ENCODE measurements around the gene GNG4. TPM values are rescaled to one million over a fixed set of nuclear protein-coding genes. Genes with fewer than 3 reads are reported as not detected.

The GNG4 gene
- total RNA-seq, 4 donors from 2014 or later, result 0.42 to 6.3 (median 0.98) TPM; not detected in 1

DNA sequence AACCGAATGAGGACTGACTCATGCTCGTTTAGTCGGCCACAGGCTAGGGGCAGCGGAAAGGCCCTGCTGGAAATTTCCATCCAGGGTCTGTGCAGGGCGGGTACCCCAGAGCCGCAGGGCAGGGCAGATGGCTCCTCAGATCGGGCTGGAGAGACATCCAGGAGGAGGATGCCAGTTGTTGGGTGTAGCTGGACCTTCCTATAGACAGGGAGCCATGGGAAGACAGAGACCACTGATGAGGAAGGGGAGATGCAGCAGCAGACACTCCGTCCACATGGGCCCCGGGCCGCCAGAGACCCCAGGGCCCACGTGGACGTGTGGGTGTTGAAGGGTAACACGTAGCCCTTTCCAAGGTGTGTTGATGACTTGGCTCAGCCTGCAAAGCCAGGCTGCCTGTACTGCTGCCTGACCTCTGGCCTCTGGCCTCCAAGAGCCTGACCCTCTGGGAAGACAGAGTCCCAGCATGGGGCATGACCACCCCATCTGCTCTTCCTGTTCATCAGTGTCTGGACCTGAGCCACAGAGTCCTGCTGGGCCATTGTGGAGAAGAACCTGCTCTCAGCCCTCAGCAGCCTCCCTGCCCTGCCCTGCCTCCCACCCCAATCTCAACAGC, 4.8 kb downstream of the GNG4 start:
- H3K27ac ChIP-seq, result no peak overlapping the region

DNA sequence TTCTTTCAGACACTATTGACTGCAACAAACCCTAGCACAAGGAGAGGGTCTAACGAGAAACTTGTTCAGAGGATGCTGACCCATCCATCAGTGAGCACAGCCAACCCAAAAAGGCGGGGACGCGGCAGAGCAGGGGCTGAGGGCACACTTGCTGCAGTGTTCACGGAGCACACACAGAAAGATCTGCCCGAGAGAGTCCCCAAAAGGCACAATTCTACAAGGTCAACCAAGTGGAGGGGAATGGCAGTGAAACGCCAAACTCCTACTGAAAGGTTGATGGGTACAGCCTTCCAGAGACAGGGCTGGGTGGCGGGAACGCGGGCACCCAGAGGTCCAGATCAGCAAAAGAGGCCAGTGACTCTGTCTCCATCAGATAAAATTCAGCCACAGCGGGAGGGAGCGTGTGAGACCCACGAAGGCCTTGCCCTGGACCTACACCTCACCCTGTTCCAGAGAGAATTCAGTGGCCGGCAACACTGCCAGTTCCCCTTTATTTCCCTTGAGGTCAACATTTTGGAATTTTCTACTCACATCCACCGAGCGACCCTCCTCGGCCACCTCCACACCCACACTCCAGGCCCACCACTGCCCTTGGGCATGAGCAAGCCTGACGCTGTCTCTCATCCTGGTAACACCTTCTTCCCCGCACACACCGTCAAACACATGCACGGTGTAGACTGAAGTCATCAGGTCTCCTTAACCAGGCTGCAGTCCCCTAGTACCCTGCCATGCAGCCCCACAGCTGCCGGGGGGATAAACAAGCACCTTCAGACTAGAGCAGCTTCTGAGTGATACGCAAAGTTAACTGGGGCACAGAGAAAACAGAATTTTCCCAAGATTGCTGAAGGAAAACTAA, 5.5 kb downstream of the GNG4 start:
- Histone ChIP-seq H3K4me3 (no peak overlapping the region), H3K9me3 (no peaks in the 10 kb centered on the region), H3K27me3 (peaks cover 0 to 39% of the 10 kb centered on the region in 2 donors), H3K27ac (no peak overlapping the region), H3K4me1 (peaks cover 0 to 10% (median 5%) of the 10 kb centered on the region in 4 donors), H3K36me3 (no peaks in the 10 kb centered on the region)
- WGBS, 2 donors, result 89% methylated on average over 23 of the region's 23 CpGs
- no peak for DNase-seq (ENCODE audit: low spot score in 2 of 2)
- no peak for TF ChIP-seq EP300 (IDR thresholded peaks at IDR 0.05)
- TF ChIP-seq, protein P1, sequence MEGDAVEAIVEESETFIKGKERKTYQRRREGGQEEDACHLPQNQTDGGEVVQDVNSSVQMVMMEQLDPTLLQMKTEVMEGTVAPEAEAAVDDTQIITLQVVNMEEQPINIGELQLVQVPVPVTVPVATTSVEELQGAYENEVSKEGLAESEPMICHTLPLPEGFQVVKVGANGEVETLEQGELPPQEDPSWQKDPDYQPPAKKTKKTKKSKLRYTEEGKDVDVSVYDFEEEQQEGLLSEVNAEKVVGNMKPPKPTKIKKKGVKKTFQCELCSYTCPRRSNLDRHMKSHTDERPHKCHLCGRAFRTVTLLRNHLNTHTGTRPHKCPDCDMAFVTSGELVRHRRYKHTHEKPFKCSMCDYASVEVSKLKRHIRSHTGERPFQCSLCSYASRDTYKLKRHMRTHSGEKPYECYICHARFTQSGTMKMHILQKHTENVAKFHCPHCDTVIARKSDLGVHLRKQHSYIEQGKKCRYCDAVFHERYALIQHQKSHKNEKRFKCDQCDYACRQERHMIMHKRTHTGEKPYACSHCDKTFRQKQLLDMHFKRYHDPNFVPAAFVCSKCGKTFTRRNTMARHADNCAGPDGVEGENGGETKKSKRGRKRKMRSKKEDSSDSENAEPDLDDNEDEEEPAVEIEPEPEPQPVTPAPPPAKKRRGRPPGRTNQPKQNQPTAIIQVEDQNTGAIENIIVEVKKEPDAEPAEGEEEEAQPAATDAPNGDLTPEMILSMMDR (IDR thresholded peaks at IDR 0.05), result no peak
- TF ChIP-seq POLR2A (IDR thresholded peaks at IDR 0.05), result no peak

More for the DNA sequence above, 4.8 kb downstream of the GNG4 start:
- no peak for DNase-seq (ENCODE audit: low spot score in 2 of 2)
- 83 to 89% methylated on average over 13 of the region's 13 CpGs for WGBS, 2 donors
- no peaks in the 10 kb centered on the region for H3K9me3 ChIP-seq
- H3K27me3 ChIP-seq, result peaks cover 0 to 44% of the 10 kb centered on the region in 2 donors
- H3K4me1 ChIP-seq, result peaks cover 0 to 17% (median 9%) of the 10 kb centered on the region in 4 donors
- TF ChIP-seq POLR2A (IDR thresholded peaks at IDR 0.05), result no peak
- TF ChIP-seq EP300 (IDR thresholded peaks at IDR 0.05), result no peak
- TF ChIP-seq, protein P1 (IDR thresholded peaks at IDR 0.05), result no peak
- no peaks in the 10 kb centered on the region for H3K36me3 ChIP-seq
- no peak overlapping the region for H3K4me3 ChIP-seq

DNA sequence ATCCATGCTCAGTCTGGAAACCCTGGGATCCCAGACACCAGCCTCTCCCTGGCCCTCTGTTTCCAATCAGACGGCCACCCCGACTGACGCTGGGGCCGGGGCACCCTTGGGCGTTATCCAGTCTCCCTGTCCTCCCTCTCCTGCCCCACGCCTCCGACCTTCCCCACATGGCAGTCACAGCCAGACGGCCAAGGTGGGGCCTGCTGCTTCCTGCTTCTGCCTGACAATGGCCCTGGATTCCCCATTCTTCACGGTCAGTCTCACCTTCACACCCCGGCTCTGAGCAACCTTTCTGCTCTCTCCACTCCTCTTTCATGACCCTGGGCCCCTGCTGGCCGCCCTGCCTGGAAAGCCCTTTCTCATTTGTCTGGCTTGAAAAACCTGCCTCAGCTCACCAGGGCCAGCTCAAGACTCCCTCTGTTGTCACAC, 6.6 kb downstream of the GNG4 start:
- TF ChIP-seq EP300 (IDR thresholded peaks at IDR 0.05) (no peak), POLR2A (IDR thresholded peaks at IDR 0.05) (no peak)
- TF ChIP-seq, protein P1 (IDR thresholded peaks at IDR 0.05), result no peak
- Histone ChIP-seq H3K4me1 (no peaks in the 10 kb centered on the region), H3K27ac (no peak overlapping the region), H3K4me3 (no peak overlapping the region), H3K9me3 (no peaks in the 10 kb centered on the region), H3K27me3 (peaks cover 0 to 30% of the 10 kb centered on the region in 2 donors), H3K36me3 (no peaks in the 10 kb centered on the region)
- WGBS, 2 donors, result 51 to 56% methylated on average over 11 of the region's 11 CpGs
- no peak for DNase-seq (ENCODE audit: low spot score in 2 of 2)

DNA sequence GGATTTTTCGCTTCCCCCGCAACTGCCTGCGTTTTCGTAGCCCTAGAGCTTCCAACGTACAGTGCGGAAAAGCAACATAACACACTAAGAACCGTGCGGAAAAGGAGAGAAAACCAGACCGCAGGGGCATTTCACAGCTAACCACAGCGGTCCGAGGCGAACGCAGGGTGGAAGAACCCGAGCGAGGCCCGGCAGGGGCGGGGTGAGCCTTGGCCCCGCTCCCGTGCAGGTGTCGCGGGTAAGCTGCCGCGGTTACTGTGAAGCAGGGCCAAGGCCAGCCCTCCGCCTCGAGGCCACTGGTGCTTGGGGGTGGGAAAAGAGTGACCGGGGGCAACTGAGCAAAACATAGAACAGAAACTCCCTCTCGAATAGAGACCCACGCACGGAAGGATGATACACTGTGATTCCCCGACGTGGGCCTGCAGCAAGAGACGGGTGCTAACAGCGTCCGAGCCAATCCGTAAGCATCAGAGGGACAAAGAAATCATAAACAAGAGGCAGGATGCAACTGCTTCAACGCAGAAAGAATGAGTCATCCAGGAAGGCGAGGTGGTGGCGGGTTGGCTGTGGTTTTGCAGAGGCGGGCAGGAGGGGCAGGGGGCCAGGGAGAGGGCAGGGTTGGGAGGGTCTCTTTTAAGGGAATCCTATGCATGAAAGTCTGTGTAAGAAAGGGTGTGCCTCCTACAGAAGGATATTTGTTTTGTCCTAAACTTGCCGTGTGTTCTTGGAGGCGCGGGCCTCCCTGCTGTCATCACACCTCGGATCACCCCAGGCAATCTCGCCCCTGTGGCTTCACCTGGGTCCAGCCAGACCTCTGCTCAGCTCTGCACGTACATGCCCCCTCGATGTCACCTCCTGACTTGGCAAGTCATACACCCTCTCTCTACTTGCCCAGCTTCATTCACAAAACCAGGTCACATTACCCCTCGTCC, 7.3 kb downstream of the GNG4 start:
- TF ChIP-seq POLR2A (IDR thresholded peaks at IDR 0.05) (no peak), EP300 (IDR thresholded peaks at IDR 0.05) (no peak)
- TF ChIP-seq, protein P1 (IDR thresholded peaks at IDR 0.05), result no peak
- 48 to 60% methylated on average over 47 of the region's 47 CpGs for WGBS, 2 donors
- Histone ChIP-seq H3K36me3 (no peaks in the 10 kb centered on the region), H3K4me1 (no peaks in the 10 kb centered on the region), H3K27ac (no peak overlapping the region), H3K9me3 (no peaks in the 10 kb centered on the region), H3K4me3 (peak overlapping the region in 1 of 4 donors; percentile 21), H3K27me3 (peaks cover 0 to 23% of the 10 kb centered on the region in 2 donors)
- no peak for DNase-seq (ENCODE audit: low spot score in 2 of 2)

Data from tibial nerve (tissue), 4 donors.